ENCODE measurements around the gene ZBTB11. TPM values are rescaled to one million over a fixed set of nuclear protein-coding genes. Genes with fewer than 3 reads are reported as not detected.

The ZBTB11 gene
- total RNA-seq, 1 donor from 2014 or later: 15.7 TPM

GRCh38 chr3:101624857-101625256, 52.1 kb downstream of the ZBTB11 start:
- Mint-ChIP-seq H3K27me3 (ENCODE audit: unreplicated experiment) (peaks cover 2% of the 10 kb centered on the region), H3K27ac (ENCODE audit: unreplicated experiment) (no peak overlapping the region), H3K36me3 (ENCODE audit: unreplicated experiment) (peaks cover 11% of the 10 kb centered on the region), H3K9me3 (ENCODE audit: unreplicated experiment) (peaks cover 7% of the 10 kb centered on the region), H3K4me3 (ENCODE audit: unreplicated experiment) (no peak overlapping the region), H3K4me1 (ENCODE audit: low read depth, unreplicated experiment) (no peaks in the 10 kb centered on the region)
- DNase-seq: no peak
- TF ChIP-seq CTCF (IDR thresholded peaks at IDR 0.05; ENCODE audit: partially characterized antibody, unreplicated experiment): no peak

GRCh38 chr3:101623656-101624055, 53.3 kb downstream of the ZBTB11 start:
- no peak for DNase-seq
- H3K36me3 Mint-ChIP-seq (ENCODE audit: unreplicated experiment): peaks cover 11% of the 10 kb centered on the region

GRCh38 chr3:101619734-101620133, 57.2 kb downstream of the ZBTB11 start:
- no peaks in the 10 kb centered on the region for H3K4me1 Mint-ChIP-seq (ENCODE audit: low read depth, unreplicated experiment)
- no peaks in the 10 kb centered on the region for H3K27me3 Mint-ChIP-seq (ENCODE audit: unreplicated experiment)
- H3K27ac Mint-ChIP-seq (ENCODE audit: unreplicated experiment): no peak overlapping the region
- peaks cover 4% of the 10 kb centered on the region for H3K36me3 Mint-ChIP-seq (ENCODE audit: unreplicated experiment)
- no peak overlapping the region for H3K4me3 Mint-ChIP-seq (ENCODE audit: unreplicated experiment)
- DNase-seq: no peak
- H3K9me3 Mint-ChIP-seq (ENCODE audit: unreplicated experiment): peaks cover 6% of the 10 kb centered on the region
- no peak for TF ChIP-seq CTCF (IDR thresholded peaks at IDR 0.05; ENCODE audit: partially characterized antibody, unreplicated experiment)

More at GRCh38 chr3:101623656-101624055, 53.3 kb downstream of the ZBTB11 start:
- H3K4me1 Mint-ChIP-seq (ENCODE audit: low read depth, unreplicated experiment): no peaks in the 10 kb centered on the region
- TF ChIP-seq CTCF (IDR thresholded peaks at IDR 0.05; ENCODE audit: partially characterized antibody, unreplicated experiment): no peak
- no peak overlapping the region for H3K4me3 Mint-ChIP-seq (ENCODE audit: unreplicated experiment)
- no peaks in the 10 kb centered on the region for H3K27me3 Mint-ChIP-seq (ENCODE audit: unreplicated experiment)
- no peak overlapping the region for H3K27ac Mint-ChIP-seq (ENCODE audit: unreplicated experiment)
- peaks cover 9% of the 10 kb centered on the region for H3K9me3 Mint-ChIP-seq (ENCODE audit: unreplicated experiment)

GRCh38 chr3:101618726-101619125, 58.2 kb downstream of the ZBTB11 start:
- Mint-ChIP-seq H3K27ac (ENCODE audit: unreplicated experiment) (no peak overlapping the region), H3K9me3 (ENCODE audit: unreplicated experiment) (peaks cover 3% of the 10 kb centered on the region), H3K4me3 (ENCODE audit: unreplicated experiment) (no peak overlapping the region), H3K4me1 (ENCODE audit: low read depth, unreplicated experiment) (no peaks in the 10 kb centered on the region), H3K36me3 (ENCODE audit: unreplicated experiment) (no peaks in the 10 kb centered on the region), H3K27me3 (ENCODE audit: unreplicated experiment) (no peaks in the 10 kb centered on the region)
- DNase-seq: no peak
- TF ChIP-seq CTCF (IDR thresholded peaks at IDR 0.05; ENCODE audit: partially characterized antibody, unreplicated experiment): no peak

- Mint-ChIP-seq H3K27ac (ENCODE audit: unreplicated experiment) (no peak overlapping the region), H3K4me1 (ENCODE audit: low read depth, unreplicated experiment) (no peaks in the 10 kb centered on the region)
Measured at GRCh38 chr3:101617478-101617877, 59.5 kb downstream of the ZBTB11 start.

More at GRCh38 chr3:101617478-101617877, 59.5 kb downstream of the ZBTB11 start:
- H3K36me3 Mint-ChIP-seq (ENCODE audit: unreplicated experiment): no peaks in the 10 kb centered on the region
- H3K9me3 Mint-ChIP-seq (ENCODE audit: unreplicated experiment): peaks cover 3% of the 10 kb centered on the region
- no peak for TF ChIP-seq CTCF (IDR thresholded peaks at IDR 0.05; ENCODE audit: partially characterized antibody, unreplicated experiment)
- no peak for DNase-seq
- no peaks in the 10 kb centered on the region for H3K27me3 Mint-ChIP-seq (ENCODE audit: unreplicated experiment)
- no peak overlapping the region for H3K4me3 Mint-ChIP-seq (ENCODE audit: unreplicated experiment)

Data from glutamatergic neuron (in vitro differentiated cells).